Suppressor macrophage treated with lipopolysaccharide for 4 hours (primary cell): ENCODE results near the gene MFNG.
"Not testable (repeated sequence)": the region's sequence is repeated elsewhere in the genome, so short reads cannot be mapped to it uniquely, and the experiment has no call there.

Experiments
- DNase-seq: peaks from one replicate; pipeline ENCODE4 v3.0.0-alpha.2; 2020

The MFNG gene

DNA sequence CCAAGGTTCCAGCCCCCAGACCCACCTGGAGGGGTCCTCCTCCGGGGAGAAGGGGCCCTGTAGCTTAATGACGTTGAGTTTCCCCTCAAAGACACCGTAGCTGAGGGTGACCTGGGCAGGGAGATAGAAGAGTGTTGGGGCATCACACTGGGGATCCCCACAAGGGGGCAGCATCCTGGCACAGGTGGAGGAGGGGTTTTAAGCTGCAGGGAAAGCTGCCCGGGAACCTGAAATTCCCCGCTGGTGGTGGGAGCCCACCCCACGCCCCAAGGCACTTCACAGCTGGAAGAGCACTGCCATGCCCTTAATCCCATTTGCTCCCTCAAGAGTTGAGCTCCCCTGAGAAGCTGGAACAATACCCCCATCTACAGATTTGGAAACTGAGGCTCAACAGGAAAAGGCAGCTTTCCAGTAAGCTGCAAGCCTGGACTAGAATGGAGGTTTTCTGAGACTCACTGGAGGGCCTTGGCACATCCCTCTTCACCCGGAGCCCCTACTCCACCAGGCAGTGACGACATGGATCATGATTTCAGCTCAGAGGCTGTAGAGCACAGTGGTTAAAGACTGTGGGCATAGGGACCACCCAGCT lies 13.7 kb downstream of the MFNG start:
- peak; percentile 51 for DNase-seq

DNA sequence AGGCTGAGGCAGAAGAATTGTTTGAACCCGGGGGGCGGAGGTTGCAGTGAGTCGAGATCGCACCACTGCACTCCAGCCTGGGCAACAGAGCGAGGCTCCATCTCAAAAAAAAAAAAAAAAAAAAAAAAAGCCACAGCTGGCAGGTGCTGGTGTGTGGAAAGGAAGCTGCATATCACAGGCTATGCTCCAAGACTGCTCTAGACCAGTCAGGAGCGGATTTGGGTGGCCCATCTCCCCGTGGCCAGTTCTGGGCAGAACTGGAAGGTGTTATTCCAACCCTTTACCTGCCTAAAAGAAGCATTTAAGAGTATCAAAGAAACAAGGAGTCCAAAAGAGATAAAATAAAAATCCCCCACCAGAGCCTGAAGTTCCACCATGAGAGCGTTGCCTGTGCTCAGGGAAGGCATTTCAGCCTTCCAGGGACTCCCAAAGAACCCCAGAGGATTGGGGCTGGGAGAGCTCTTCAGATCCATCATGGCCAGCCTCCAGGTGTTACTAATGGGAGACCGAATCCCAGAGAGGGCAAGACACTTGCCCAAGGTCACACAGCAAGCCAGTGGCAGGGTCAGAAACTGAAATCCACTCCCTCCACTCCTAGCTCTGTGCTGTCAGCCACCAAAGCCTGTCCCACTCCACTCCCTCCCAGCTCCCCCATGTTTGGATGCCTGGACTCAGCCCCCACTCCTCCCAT lies 14.3 kb downstream of the MFNG start:
- DNase-seq = no peak

DNA sequence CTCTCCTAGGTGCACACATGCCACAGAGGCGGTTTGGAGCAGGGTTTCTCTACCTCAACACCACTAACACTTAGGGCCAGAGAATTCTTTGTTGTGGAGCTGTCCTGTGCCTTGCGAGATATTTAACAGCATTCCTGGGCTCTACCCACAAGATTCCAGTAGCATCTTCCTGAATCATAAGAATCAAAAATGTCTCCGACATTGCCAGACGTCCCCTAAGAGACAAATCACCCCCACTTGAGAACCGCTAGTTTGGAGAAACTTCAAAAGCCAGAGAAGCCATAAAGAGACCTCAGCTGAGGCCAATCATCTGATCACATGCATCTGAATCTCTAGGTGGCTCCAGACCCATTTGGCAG lies 16.1 kb downstream of the MFNG start:
- no peak for DNase-seq

DNA sequence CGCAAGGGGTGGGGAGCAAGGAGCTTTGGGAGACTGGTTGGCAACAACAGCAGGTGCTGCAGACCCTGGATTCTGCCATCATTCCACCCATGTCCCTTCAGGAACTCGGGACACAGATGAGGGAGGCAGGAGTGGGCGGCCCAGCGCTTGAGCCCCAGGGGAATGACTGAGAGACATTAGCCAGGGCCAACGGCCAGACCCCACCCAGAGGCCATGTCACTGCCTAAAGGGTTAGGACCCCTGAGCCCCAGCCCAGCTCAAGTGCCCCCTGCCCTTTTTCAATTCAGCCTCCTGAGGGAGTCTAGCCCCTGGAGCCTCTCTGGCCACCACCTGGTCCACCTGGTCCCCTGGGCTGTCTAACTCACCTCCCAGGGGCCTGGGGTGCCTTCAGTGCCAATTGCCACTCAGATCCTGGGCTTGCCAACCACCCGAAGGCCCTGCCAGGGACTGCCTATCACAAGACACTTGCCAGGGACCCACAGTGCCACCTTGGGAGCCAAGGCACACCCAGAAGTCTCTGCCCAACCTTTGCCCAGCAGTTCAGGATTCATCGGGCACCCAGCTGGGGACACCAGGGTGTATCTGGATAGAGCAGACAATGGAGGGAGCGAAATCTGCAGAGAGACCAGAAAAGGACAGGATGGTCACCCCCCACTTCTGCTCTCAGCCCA lies 16.6 kb downstream of the MFNG start:
- DNase-seq = no peak

DNA sequence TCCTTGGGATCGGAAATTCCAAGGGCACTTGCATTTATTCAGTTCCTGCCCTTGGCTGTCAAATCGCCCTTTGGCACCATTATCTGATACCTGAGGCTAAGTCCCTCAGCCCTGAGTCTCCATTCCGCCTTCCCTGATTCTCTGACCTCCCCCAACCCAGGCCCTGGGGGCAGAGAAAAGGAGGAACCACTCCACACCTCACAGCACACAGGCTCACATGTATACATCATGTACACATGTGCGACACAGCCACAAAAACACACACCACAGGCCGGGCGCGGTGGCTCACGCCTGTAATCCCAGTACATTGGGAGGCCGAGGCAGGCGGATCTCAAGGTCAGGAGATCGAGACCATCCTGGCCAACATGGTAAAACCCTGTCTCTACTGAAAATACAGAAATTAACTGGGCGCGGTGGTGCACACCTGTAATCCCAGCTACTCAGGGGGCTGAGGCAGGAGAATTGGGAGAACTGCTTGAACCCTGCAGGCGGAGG lies 17.9 kb downstream of the MFNG start:
- DNase-seq = not testable (repeated sequence)

DNA sequence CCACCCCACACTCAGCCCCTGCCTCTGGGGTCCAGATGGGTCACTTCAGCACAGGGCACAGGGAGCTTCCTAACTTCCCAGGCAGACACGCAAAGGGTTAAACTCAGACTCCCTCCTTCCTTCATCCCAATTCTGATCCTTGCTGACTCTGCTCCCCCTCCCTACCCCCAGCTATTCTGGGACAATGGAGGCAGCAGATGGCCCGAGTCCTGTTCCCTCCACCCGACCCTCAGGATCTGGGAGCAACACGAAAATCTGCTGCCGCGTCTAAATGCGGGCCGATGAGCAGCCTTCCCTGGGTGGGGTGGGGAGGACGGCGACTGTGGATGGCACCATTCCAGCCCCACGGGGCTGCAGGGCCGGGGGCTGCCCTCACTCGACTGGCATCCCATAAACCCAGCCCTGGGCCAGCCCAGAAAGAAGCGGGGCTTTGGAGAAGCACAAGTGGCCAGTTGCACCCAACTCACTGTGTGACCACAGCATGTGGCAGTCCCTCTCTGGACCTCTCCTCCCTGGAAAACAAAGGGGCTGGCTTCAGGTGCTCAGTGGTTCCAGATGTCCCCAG lies 18.7 kb downstream of the MFNG start:
- DNase-seq = no peak

DNA sequence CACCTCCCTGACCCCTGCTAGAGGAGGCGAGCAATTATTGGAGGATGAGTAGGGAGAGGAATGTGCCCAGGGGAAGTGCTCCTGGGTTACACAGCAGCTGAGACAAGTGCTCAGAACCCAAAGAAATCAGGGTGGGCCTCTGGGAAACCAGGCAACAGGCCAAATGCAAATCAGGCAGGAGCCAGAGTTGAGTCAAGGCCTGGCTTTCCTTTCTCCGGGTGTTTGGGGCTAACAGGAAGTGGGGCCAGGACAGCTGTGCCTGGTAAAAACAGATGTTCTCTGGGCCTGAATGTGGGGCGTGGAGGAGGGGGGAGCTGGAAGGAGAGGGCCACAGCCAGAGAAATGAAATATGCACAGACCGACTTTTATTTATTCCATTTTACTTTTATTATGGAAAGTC lies 22.0 kb downstream of the MFNG start:
- no peak for DNase-seq

DNA sequence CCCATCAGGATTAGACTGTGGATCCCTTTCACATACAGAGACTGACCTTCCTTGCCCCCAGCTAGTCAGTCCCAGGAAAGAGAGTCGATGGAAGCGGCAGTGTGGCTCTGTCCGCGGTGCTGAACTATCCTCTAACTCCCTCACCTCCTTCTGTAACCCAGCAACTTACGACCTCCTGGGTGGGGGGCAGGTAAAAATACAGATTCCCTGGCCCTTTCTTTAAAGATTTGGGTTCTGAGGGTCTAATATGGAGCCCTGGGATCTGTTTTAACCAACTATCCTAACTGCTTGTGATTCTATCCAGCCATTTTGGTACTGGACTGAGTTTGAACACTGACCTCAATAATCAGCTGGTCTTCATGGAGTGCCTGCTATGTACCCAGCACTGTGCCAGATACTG lies 23.2 kb downstream of the MFNG start:
- no peak for DNase-seq

DNA sequence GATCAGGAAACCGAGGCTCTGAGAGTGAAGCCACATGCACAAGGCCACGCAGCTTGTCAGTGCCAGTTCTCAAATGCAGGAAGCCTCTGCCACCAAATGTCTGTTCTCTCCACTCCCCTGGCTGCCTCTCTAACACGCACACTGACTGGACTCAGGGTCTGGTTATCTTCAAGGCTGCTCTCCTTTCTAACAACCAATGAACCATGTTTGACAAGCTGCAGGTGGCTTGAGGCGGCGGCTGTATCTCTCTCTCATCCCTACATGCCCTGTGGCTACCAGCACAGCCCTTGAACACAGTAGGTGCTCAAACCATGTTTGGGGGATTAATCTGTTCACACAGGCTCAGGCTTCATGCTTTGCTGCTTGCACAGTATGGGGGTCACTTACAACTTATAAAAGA lies 23.7 kb downstream of the MFNG start:
- DNase-seq = no peak

DNA sequence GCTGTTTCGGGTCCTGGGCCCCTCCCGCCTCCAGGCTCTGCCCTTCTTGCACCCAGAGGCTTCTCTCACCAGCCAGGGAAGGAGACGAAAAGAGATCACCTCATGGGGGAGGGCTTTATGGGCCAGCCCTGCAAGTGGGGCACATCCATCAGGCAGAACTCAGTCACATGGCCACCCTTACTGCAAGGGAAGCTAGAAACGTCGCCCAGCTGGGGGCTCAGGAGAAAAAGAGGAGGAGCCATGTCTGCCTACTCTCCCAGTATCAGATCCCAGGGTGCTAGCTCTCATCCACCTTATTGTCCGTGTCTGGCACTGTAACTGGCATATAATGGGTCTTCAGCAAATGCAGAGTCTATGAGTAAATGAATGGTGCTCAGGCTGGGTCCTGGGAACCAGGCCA lies 24.2 kb downstream of the MFNG start:
- DNase-seq = no peak

DNA sequence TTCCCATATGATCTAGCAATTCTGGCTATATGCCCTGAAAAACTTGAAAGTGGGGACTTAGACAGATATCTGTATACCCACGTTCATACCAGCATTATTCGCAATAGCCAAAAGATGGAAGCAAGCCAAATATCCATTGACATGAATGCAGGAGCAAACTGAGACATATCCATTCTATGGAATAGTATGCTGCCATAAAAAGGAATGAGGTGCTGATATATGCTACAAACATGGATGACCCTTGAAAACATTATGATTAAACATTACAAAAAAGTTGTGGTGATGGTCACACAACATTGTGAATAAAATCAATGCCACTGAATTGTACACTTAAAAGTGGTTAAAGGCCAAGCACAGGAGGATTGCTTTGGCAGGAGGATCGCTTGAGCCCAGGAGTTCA lies 25.5 kb downstream of the MFNG start:
- no peak for DNase-seq

DNA sequence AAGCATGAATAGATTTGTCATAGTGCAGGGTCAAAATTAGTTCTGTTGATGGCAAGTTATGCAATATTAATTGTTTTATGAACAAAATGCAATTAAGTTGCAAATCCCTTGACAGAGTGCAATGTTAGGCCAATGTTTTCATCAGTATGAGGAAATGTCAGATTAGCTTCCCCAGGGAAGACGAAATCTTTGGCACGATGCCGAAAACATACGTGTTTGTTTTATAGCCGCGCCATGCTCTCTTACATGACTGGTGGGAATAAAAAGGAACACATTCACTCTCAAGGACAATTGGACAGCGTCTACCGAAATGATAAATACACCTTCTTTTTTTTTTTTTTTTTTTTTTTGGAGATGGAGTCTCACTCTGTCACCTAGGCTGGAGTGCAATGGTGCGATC lies 27.0 kb downstream of the MFNG start:
- no peak for DNase-seq

DNA sequence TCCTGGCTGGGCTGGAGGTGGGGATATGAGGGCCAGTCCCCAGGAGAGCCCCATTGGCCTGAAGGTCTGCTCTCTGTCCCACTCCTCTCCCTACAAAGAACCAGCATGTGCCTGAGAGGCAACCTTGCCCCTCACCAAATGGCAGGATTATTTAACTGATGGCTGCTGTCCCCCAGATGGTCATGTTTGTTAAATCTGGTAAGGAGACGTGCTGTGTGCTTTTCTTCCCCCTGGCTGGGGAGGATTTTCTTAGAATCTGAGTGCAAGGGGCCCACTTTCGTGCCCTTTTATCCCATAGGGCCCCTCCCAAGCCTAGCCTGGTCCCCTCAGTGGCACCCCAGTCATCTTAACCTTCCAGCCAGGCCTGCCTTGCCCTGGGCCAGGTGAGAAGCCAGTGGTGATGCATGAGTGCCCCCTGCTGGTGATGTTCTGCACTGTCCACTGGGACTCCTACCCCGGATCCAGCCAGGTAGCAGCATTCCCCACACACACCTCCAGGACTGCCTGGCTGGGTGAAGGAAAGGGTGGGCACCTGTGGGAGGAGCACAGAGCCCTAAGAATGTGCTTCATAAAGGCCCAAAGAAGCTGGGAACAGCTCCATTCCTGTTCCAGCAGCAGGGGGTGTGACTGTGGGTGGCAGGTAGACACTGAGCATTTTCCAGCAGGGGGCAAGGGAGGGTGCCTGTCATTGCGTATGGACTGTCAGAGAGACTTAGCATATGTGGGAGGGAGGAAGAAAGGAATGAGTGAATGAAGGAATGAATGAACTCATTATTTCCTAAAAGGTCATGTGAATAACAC lies 28.9 kb downstream of the MFNG start:
- DNase-seq = peak; percentile 75

DNA sequence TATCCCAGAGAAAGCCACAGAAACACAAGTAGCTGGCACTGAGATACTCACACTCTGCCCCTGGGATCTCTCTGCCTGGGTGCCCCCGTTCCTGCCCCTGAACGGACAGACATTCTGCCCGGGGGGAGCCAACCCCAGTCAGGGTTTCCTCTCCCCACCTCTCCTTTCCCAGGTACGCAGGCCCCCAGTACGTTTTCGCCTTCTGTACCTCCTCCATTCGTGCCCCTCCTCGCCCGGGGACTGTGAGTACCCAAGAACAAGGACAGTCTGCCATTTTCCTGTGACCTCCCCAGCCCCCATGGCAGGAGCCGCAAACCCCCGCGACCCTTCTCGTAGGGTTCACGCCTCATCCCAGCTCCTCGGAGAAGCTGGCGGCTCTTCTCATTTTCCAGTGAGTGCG lies 29.8 kb downstream of the MFNG start:
- DNase-seq = no peak

DNA sequence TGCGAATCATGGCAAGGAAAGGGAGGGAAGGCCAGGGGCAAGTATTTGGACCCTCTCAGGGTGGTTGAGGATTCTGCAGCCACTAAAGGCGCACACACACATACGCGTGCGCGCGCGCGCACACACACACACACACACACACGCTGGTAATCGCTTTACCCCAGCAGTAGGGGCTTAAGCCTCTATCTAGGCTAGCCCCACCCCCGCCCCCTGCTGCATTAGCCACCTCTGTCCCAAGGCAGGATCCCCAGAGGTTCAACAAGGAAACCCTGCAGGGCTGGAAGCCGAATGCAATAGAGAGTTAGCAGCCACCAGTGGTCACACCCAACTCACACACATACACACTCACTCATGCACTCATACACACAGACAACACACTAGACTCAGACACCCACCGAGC lies 30.3 kb downstream of the MFNG start:
- DNase-seq = no peak

DNA sequence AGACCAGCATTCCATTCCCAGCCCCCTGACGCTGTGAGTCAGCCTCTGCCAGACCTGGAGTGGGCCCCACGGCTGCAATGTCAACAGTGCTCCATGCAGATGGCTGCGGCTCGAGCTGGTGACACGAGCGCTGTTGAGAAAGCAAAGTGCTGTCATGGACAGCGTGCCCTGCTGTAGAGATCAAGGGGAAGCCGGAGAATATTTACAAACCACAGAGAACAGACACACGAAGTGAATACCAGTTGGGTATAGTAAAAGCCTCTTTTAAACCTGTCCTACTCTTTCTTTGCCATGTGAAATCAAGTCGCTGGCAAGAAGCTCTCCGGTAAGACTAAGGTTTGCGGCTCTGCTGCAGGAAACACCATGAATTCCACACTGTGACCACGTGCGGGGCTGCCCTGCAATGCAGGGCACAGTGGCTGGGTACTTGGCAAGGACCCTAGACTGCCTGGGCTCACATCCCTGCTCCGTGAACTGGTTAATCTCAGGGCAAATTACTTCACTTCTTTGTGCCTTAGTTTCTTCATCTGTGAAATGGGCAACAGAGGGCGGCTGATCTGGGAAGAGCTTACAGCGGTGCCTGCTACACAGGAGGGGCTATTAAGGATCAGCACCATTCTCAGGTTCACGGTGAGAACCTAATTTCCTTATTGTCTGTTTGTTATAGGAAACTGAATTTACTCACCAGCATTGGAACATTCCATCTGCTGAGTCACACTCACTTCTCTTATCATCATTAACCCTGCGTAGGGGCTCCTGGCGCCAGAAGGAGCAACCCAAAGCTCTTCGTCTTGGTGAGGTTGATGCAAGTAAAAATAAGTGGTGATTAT lies 31.1 kb downstream of the MFNG start:
- DNase-seq = no peak

DNA sequence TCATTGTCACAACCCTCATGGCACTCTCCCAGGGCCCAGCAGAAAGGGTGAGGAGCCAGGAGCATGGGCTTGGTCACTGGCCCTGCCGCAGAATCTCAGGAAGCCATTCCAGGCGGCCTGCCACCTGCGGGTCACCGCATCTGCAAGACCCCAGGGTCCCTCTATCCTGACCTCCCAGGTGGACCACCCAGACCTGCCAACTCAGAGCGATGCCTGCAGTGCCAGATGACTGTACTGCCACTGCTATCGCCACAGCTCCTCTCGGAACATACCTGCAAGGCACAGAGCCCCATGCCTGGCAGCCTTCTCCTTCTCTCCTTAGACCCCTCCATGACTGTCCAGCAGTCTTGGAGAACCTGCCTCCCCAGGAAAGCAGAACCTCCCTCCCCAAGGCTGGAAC lies 32.5 kb downstream of the MFNG start:
- no peak for DNase-seq

DNA sequence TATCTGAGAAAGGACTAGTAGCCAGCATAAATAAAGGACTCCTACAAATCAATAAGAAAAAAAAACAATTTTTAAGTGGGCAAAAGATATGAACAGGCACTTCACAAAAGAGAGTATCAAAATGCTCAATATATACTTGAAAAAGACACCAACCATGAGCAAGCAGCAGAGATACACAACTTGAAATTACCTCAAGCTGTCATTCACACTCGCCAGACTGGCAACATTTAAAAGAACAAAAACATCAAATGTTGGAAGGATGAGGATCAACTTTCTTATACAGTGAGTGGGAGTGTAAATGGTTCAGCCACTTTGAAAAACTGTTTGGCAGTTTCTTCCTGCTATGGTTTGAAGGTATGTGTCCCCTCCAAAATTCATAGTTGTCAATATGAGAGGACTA lies 35.0 kb downstream of the MFNG start:
- DNase-seq = no peak

DNA sequence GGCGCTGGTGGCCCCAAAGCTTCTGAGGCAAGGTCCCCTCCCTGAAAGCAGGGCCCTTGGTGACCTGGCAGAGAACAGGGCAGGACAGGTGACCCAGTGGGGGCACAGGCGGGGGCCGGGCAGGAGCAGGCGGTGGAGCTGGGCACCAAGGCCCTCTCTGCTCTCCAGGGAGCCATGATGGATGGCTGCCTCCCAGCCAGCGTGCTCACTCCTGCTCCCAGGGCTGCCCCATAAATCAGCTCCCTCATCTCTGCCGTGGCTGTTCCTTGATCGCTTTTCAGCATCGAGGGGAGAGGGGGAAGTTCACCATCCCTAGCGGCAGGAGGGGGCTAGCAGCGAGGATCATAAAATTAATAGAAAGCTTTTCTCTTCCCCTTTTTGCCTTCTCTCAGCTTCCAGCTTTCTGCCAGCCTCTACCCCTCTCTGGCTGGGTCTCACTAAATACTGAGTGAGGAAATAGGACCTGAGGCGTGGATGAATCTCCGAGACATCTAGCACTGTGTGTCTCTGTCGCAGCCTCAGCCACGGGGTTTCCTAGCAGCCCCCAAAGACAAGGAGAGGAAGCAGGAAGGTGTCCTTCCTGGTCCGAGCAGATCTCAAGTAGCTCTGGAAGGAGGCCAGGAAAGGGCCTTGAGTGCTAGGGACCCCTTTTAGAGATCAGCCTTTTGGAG lies 36.7 kb downstream of the MFNG start:
- peak; percentile 15 for DNase-seq

DNA sequence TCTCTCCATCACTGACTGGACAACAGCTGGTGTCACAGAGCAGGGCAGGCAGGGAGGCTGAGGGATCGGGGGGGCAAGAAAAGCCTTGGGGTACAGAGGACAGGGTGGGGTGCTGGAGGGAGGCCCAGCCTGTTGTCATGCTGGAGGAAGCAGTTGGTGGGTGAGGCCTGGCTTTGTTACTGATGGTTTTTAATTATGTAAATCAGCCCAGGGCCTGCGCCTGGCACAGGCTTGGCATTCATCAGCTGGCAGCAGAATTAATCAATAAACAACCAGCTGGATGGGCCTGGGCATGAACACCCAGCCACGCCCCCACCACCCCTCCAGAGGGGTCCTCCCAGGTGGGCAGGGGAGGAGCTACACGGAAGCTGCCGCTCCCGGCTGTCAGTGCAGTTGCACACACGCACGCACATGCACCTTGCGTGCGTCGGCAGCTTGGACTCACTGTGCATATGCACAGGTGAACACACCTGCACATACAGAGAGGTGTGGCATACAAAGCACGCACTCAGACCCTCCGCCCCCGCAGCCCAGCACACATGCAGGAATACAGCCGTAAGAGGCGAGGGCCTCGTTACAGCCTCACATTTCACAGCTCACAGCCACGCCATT lies 37.6 kb downstream of the MFNG start:
- DNase-seq = no peak

DNA sequence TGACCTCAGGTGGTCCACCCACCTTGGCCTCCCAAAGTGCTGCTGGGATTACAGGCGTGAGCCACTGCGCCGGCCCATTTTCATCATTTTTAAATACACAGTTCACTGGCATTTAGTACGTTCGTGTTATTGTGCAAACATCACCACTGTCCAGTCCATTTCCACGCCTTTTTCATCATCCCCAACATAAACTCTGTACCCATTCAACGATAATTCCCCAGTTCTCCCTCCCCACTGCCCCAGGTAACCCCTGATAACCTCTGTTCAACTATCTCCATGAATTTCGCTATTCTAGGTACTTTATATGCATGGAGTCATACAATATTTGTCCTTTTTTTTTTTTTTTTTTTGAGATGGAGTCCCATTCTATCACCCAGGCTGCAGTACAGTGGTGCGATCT lies 40.7 kb downstream of the MFNG start:
- DNase-seq = no peak
